ENCODE data around the gene INO80B.

- TF ChIP-seq POLR2A (IDR thresholded peaks at IDR 0.05; ENCODE audit: low read depth, low read length) = no peak; the same call in 1 of the 2 replicates
- no peak; the same call in 1 of the 2 replicates for TF ChIP-seq POLR2AphosphoS5 (IDR thresholded peaks at IDR 0.05; ENCODE audit: low read depth, low read length)
Measured at GRCh38 chr2:74457129-74457548, 2.3 kb downstream of the INO80B start.

Data from GM12892 (cell line).